Testis (tissue), 2 donors: ENCODE data around the gene SUDS3.

Experiments used
- POLR2A ChIP-seq: fragments of 450-650 bp; IDR thresholded peaks from one replicate; pipeline ENCODE4 v1.6.1; 2017; ENCODE audit warnings: antibody characterized with exemption, mild to moderate bottlenecking, moderate library complexity
- TF ChIP-seq, protein P1 (sequence below), 3 experiments: fragments of 450-650 bp in 2 of 3; fragments of 200-600 bp in 1 of 3; sonication (generic) in 1 of 3; IDR thresholded peaks; one replicate each; pipeline ENCODE4 v1.5.1; 2016 to 2019; ENCODE audit warnings: antibody characterized with exemption in 3 of 3, mild to moderate bottlenecking in 2 of 3, moderate library complexity in 1 of 3

- TF ChIP-seq POLR2A = no peak
- TF ChIP-seq, protein P1, sequence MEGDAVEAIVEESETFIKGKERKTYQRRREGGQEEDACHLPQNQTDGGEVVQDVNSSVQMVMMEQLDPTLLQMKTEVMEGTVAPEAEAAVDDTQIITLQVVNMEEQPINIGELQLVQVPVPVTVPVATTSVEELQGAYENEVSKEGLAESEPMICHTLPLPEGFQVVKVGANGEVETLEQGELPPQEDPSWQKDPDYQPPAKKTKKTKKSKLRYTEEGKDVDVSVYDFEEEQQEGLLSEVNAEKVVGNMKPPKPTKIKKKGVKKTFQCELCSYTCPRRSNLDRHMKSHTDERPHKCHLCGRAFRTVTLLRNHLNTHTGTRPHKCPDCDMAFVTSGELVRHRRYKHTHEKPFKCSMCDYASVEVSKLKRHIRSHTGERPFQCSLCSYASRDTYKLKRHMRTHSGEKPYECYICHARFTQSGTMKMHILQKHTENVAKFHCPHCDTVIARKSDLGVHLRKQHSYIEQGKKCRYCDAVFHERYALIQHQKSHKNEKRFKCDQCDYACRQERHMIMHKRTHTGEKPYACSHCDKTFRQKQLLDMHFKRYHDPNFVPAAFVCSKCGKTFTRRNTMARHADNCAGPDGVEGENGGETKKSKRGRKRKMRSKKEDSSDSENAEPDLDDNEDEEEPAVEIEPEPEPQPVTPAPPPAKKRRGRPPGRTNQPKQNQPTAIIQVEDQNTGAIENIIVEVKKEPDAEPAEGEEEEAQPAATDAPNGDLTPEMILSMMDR (IDR thresholded peaks at IDR 0.05) = no peak
Measured at GRCh38 chr12:118327391-118327790, 49.0 kb upstream of the SUDS3 start.
